MCF 10A (cell line): Measurements from ENCODE around the gene LY9. TPM values are rescaled to one million over a fixed set of nuclear protein-coding genes. Genes with fewer than 3 reads are reported as not detected.

Experiments used
- BruUV-seq: library from RNA; stranded (reverse); fragments of 400-500 nt; replicated peaks from 2 replicates; lab custom pipeline; 2021; lab: Mats Ljungman, UMichigan
- CTCF ChIA-PET: fragments of 300-600 bp; sonication (Branson Sonifier 250); formaldehyde crosslinking; extraction: SDS; loops from one replicate; lab custom pipeline; 2021; ENCODE audit warnings: antibody characterized with exemption, inconsistent platforms; lab: Yijun Ruan, JAX
- POLR2A ChIA-PET: fragments of 300-600, 350-650 bp; sonication (Branson Sonifier 250); formaldehyde crosslinking; extraction: SDS; loops from one replicate; lab custom pipeline; 2020; ENCODE audit warnings: antibody characterized with exemption, inconsistent platforms; lab: Yijun Ruan, JAX
- DNase-seq: peaks from one replicate; pipeline ENCODE4 v3.0.0-alpha.2; 2018; ENCODE audit not compliant: unreplicated experiment
- H3K27ac Mint-ChIP-seq: one replicate; pipeline ENCODE4 v1.8.0; 2022; ENCODE audit warnings: mild to moderate bottlenecking, low read depth, mixed read lengths; ENCODE audit not compliant: unreplicated experiment
- H3K27me3 Mint-ChIP-seq: one replicate; pipeline ENCODE4 v1.8.0; 2022; ENCODE audit warnings: mixed read lengths; ENCODE audit not compliant: insufficient read depth, unreplicated experiment
- H3K36me3 Mint-ChIP-seq: one replicate; pipeline ENCODE4 v1.8.0; 2022; ENCODE audit warnings: mild to moderate bottlenecking, moderate library complexity, mixed read lengths; ENCODE audit not compliant: insufficient read depth, unreplicated experiment
- H3K4me1 Mint-ChIP-seq: one replicate; pipeline ENCODE4 v1.8.0; 2022; ENCODE audit warnings: mixed read lengths; ENCODE audit not compliant: insufficient read depth, unreplicated experiment
- H3K4me3 Mint-ChIP-seq: one replicate; pipeline ENCODE4 v1.8.0; 2022; ENCODE audit warnings: mild to moderate bottlenecking, moderate library complexity, mixed read lengths; ENCODE audit not compliant: unreplicated experiment
- H3K9me3 Mint-ChIP-seq: one replicate; pipeline ENCODE4 v1.8.0; 2022; ENCODE audit warnings: mixed read lengths; ENCODE audit not compliant: unreplicated experiment
- CTCF ChIP-seq: fragments of 200-600 bp; IDR thresholded peaks from one replicate; pipeline ENCODE4 v1.8.0; 2022; ENCODE audit warnings: antibody characterized with exemption, mild to moderate bottlenecking; ENCODE audit not compliant: unreplicated experiment
- intact Hi-C: fragments of 100-400 bp; cut with micrococcal nuclease; formaldehyde crosslinking; loops from 2 replicates; pipeline ENCODE4 v1.14.1; 2022
- total RNA-seq: library from RNA; stranded (reverse); gene quantifications from 2 replicates; pipeline ENCODE4 v1.2.3, GENCODE V29; 2022

LY9 gene
- total RNA-seq, 1 experiment from 2014 or later, result not detected

GRCh38 chr1:160761886-160762285, 34.1 kb upstream of the LY9 start:
- Mint-ChIP-seq H3K27ac (no peak overlapping the region), H3K4me1 (peaks cover 10% of the 10 kb centered on the region), H3K4me3 (no peak overlapping the region), H3K36me3 (no peaks in the 10 kb centered on the region), H3K27me3 (no peaks in the 10 kb centered on the region), H3K9me3 (no peaks in the 10 kb centered on the region)
- BruUV-seq, result no TSS peak
- TF ChIP-seq CTCF, result no peak
- intact Hi-C loops, result no loop called here
- POLR2A ChIA-PET, result interaction anchor here (0.5 to 1.1 kb wide), 4 partner anchors 17 to 236 kb away, joined by 3 read pairs; no protein-coding TSS in a partner anchor
- DNase-seq, result peak; percentile 32
- CTCF ChIA-PET, result interaction anchor here (0.6 to 1.9 kb wide), 9 partner anchors 15 to 611 kb away, joined by 3 to 8 read pairs (median 3); no protein-coding TSS in a partner anchor

- H3K4me3 Mint-ChIP-seq, result no peak overlapping the region
- POLR2A ChIA-PET, result no interaction called here
- no TSS peak for BruUV-seq
Measured at GRCh38 chr1:160763993-160764392, 32.0 kb upstream of the LY9 start.

GRCh38 chr1:160767395-160768294, 28.3 kb upstream of the LY9 start:
- H3K4me1 Mint-ChIP-seq, result peaks cover 17% of the 10 kb centered on the region
- no peak for TF ChIP-seq CTCF
- TSS peak; percentile 71 for BruUV-seq
- no peaks in the 10 kb centered on the region for H3K27me3 Mint-ChIP-seq
- H3K9me3 Mint-ChIP-seq, result no peaks in the 10 kb centered on the region
- intact Hi-C loops, result loop anchor here (1.0 kb wide), 3 partner anchors 19 to 92 kb away; no protein-coding TSS in a partner anchor
- peak; percentile 62 for DNase-seq
- H3K27ac Mint-ChIP-seq, result peak overlapping the region; percentile 75
- ChIA-PET CTCF (interaction anchor here (0.6 to 5.3 kb wide), 30 partner anchors 8 to 422 kb away, joined by 3 to 64 read pairs (median 4); partner anchors contain the start of genes LY9 and USF1), POLR2A (interaction anchor here (0.6 to 2.6 kb wide), 13 partner anchors 9 to 307 kb away, joined by 3 to 11 read pairs (median 4); partner anchors contain the start of genes SLAMF7 and USF1)
- H3K36me3 Mint-ChIP-seq, result no peaks in the 10 kb centered on the region
- H3K4me3 Mint-ChIP-seq, result peak overlapping the region; percentile 56

More at GRCh38 chr1:160763993-160764392, 32.0 kb upstream of the LY9 start:
- no peak for DNase-seq
- Mint-ChIP-seq H3K4me1 (peaks cover 25% of the 10 kb centered on the region), H3K27me3 (no peaks in the 10 kb centered on the region), H3K36me3 (no peaks in the 10 kb centered on the region), H3K27ac (no peak overlapping the region), H3K9me3 (no peaks in the 10 kb centered on the region)
- intact Hi-C loops, result no loop called here
- CTCF ChIA-PET, result interaction anchor here (0.6 to 1.7 kb wide), 5 partner anchors 15 to 334 kb away, joined by 3 to 6 read pairs (median 4); no protein-coding TSS in a partner anchor
- TF ChIP-seq CTCF, result no peak

GRCh38 chr1:160768295-160768657, 27.7 kb upstream of the LY9 start:
- Mint-ChIP-seq H3K4me1 (peaks cover 17% of the 10 kb centered on the region), H3K4me3 (peak overlapping the region; percentile 56), H3K9me3 (no peaks in the 10 kb centered on the region), H3K27ac (peak overlapping the region; percentile 75), H3K27me3 (no peaks in the 10 kb centered on the region), H3K36me3 (no peaks in the 10 kb centered on the region)
- BruUV-seq, result no TSS peak
- TF ChIP-seq CTCF, result peak; percentile 70
- intact Hi-C loops, result loop anchor here (1.0 kb wide), 3 partner anchors 20 to 93 kb away; no protein-coding TSS in a partner anchor
- ChIA-PET POLR2A (interaction anchor here (0.7 to 2.6 kb wide), 10 partner anchors 9 to 278 kb away, joined by 3 to 11 read pairs (median 6); partner anchors contain the start of genes SLAMF7 and USF1), CTCF (interaction anchor here (0.6 to 5.3 kb wide), 30 partner anchors 9 to 423 kb away, joined by 3 to 64 read pairs (median 4); partner anchors contain the start of genes LY9 and USF1)
- DNase-seq, result peak; percentile 60
